ENCODE results near the gene KIF4B.
"Not testable (repeated sequence)": the region's sequence is repeated elsewhere in the genome, so short reads cannot be mapped to it uniquely, and the experiment has no call there.

KIF4B gene

GRCh38 chr5:155004138-155004744 is 9.3 kb upstream of the KIF4B start:
- no peak for DNase-seq (ENCODE audit: low read depth in 2 of 2)

- not testable (repeated sequence) for DNase-seq (ENCODE audit: low read depth in 2 of 2)
These were observed 7.3 kb upstream of the KIF4B start for GRCh38 chr5:155006265-155006664.

- DNase-seq (ENCODE audit: low read depth in 2 of 2), result no peak
These were observed 4.9 kb upstream of the KIF4B start for GRCh38 chr5:155008669-155009068.

- DNase-seq (ENCODE audit: low read depth in 2 of 2), result no peak
These were observed 2.7 kb upstream of the KIF4B start for GRCh38 chr5:155010881-155011280.

- no peak for DNase-seq (ENCODE audit: low read depth in 2 of 2)
These were observed 1.7 kb downstream of the KIF4B start for GRCh38 chr5:155015239-155015638.

- DNase-seq (ENCODE audit: low read depth in 2 of 2), result no peak
These were observed 4.1 kb downstream of the KIF4B start for GRCh38 chr5:155017610-155018009.

GRCh38 chr5:155019601-155020226 is 6.2 kb downstream of the KIF4B start:
- no peak for DNase-seq (ENCODE audit: low read depth in 2 of 2)

- DNase-seq (ENCODE audit: low read depth in 2 of 2), result no peak
These were observed 8.3 kb downstream of the KIF4B start for GRCh38 chr5:155021842-155022241.

- DNase-seq (ENCODE audit: low read depth in 2 of 2), result no peak
These were observed 9.8 kb downstream of the KIF4B start for GRCh38 chr5:155023320-155023719.

GRCh38 chr5:155024015-155024414 is 10.5 kb downstream of the KIF4B start:
- DNase-seq (ENCODE audit: low read depth in 2 of 2), result no peak

- DNase-seq (ENCODE audit: low read depth in 2 of 2), result no peak
These were observed 12.3 kb downstream of the KIF4B start for GRCh38 chr5:155025895-155026294.

GRCh38 chr5:155027993-155028629 is 14.6 kb downstream of the KIF4B start:
- no peak for DNase-seq (ENCODE audit: low read depth in 2 of 2)

GRCh38 chr5:155029240-155029639 is 15.7 kb downstream of the KIF4B start:
- no peak for DNase-seq (ENCODE audit: low read depth in 2 of 2)

- not testable (repeated sequence) for DNase-seq (ENCODE audit: low read depth in 2 of 2)
These were observed 20.7 kb downstream of the KIF4B start for GRCh38 chr5:155034145-155034744.

- not testable (repeated sequence) for DNase-seq (ENCODE audit: low read depth in 2 of 2)
These were observed 21.5 kb downstream of the KIF4B start for GRCh38 chr5:155035087-155035486.

- no peak for DNase-seq (ENCODE audit: low read depth in 2 of 2)
These were observed 27.6 kb downstream of the KIF4B start for GRCh38 chr5:155040984-155041653.

- DNase-seq (ENCODE audit: low read depth in 2 of 2), result no peak
These were observed 31.0 kb downstream of the KIF4B start for GRCh38 chr5:155044591-155044990.

- no peak for DNase-seq (ENCODE audit: low read depth in 2 of 2)
These were observed 33.0 kb downstream of the KIF4B start for GRCh38 chr5:155046591-155046990.

GRCh38 chr5:155047818-155048217 is 34.3 kb downstream of the KIF4B start:
- DNase-seq (ENCODE audit: low read depth in 2 of 2), result no peak

GRCh38 chr5:155049569-155050383 is 36.2 kb downstream of the KIF4B start:
- no peak for DNase-seq (ENCODE audit: low read depth in 2 of 2)

GRCh38 chr5:155050384-155051019 is 36.9 kb downstream of the KIF4B start:
- no peak for DNase-seq (ENCODE audit: low read depth in 2 of 2)
